GM23338 (cell line): ENCODE results near the gene CACNA1C. TPM values are rescaled to one million over a fixed set of nuclear protein-coding genes. Genes with fewer than 3 reads are reported as not detected.

Experiments used
- ATAC-seq: fragments of 200-7000 bp; cut with Tn5 transposase; 3 replicates; pipeline ENCODE4 v1.9.1; 2020
- DNase-seq: peaks from one replicate; pipeline ENCODE4 v3.0.0-alpha.2; 2015; ENCODE audit warnings: low spot score
- H2AFZ ChIP-seq: fragments of 200-600 bp; sonication (generic); 2 replicates; pipeline ENCODE4 v1.8.0; 2016; ENCODE audit warnings: antibody characterized with exemption, mild to moderate bottlenecking, moderate library complexity
- H3F3A ChIP-seq: fragments of 200-600 bp; sonication (generic); replicated peaks from 2 replicates; pipeline ENCODE4 v1.8.0; 2017; ENCODE audit warnings: antibody characterized with exemption, mixed run types, low read depth
- H3K27ac ChIP-seq: fragments of 200-600 bp; sonication (generic); 2 replicates; pipeline ENCODE4 v1.6.1; 2016; ENCODE audit warnings: low read depth
- H3K27me3 ChIP-seq: fragments of 200-600 bp; sonication (generic); 2 replicates; pipeline ENCODE4 v1.8.0; 2016; ENCODE audit warnings: mild to moderate bottlenecking, mixed run types, moderate library complexity; ENCODE audit not compliant: insufficient read depth
- H3K36me3 ChIP-seq: fragments of 200-600 bp; sonication (generic); 2 replicates; pipeline ENCODE4 v1.8.0; 2016; ENCODE audit warnings: mild to moderate bottlenecking; ENCODE audit not compliant: insufficient read depth
- H3K4me1 ChIP-seq: fragments of 200-600 bp; sonication (generic); 2 replicates; pipeline ENCODE4 v1.8.0; 2016; ENCODE audit warnings: mild to moderate bottlenecking, moderate library complexity; ENCODE audit not compliant: insufficient read depth
- H3K4me2 ChIP-seq: fragments of 200-600 bp; sonication (generic); 2 replicates; pipeline ENCODE4 v1.7.1; 2017; ENCODE audit warnings: mixed run types
- H3K4me3 ChIP-seq: fragments of 200-600 bp; sonication (generic); 2 replicates; pipeline ENCODE4 v1.6.1; 2016; ENCODE audit warnings: mixed run types
- H3K79me2 ChIP-seq: fragments of 200-600 bp; sonication (generic); replicated peaks from 2 replicates; pipeline ENCODE4 v1.8.0; 2017; ENCODE audit warnings: mild to moderate bottlenecking; ENCODE audit not compliant: insufficient read depth
- H3K9me2 ChIP-seq: fragments of 200-600 bp; sonication (generic); 2 replicates; pipeline ENCODE4 v1.8.0; 2017; ENCODE audit not compliant: insufficient read depth
- H4K20me1 ChIP-seq: fragments of 200-600 bp; sonication (generic); replicated peaks from 2 replicates; pipeline ENCODE4 v1.8.0; 2017; ENCODE audit warnings: mild to moderate bottlenecking; ENCODE audit not compliant: insufficient read depth
- H3K27ac Mint-ChIP-seq: 2 replicates; pipeline ENCODE4 v1.8.0; 2020; ENCODE audit warnings: inconsistent platforms, mild to moderate bottlenecking, moderate library complexity, mixed read lengths
- H3K27me3 Mint-ChIP-seq: 3 replicates; pipeline ENCODE4 v1.8.0; 2022; ENCODE audit warnings: low read depth, mild to moderate bottlenecking, moderate library complexity, mixed read lengths, inconsistent platforms; ENCODE audit not compliant: insufficient read depth, poor library complexity
- H3K36me3 Mint-ChIP-seq: 3 replicates; pipeline ENCODE4 v1.8.0; 2021; ENCODE audit warnings: low read depth, mild to moderate bottlenecking, inconsistent platforms, moderate library complexity, mixed read lengths
- H3K4me1 Mint-ChIP-seq: 3 replicates; pipeline ENCODE4 v1.8.0; 2020; ENCODE audit warnings: mild to moderate bottlenecking, inconsistent platforms, mixed read lengths
- H3K4me3 Mint-ChIP-seq: 3 replicates; pipeline ENCODE4 v1.8.0; 2021; ENCODE audit warnings: moderate library complexity, mild to moderate bottlenecking, inconsistent platforms, mixed read lengths
- H3K9me3 Mint-ChIP-seq: 3 replicates; pipeline ENCODE4 v1.8.0; 2020; ENCODE audit warnings: moderate library complexity, mild to moderate bottlenecking, inconsistent platforms, mixed read lengths
- CREB1 ChIP-seq: fragments of 250-450 bp; sonication (Bioruptor Pico); IDR thresholded peaks from 2 replicates; pipeline ENCODE4 v1.5.0; 2020; ENCODE audit warnings: low read depth, mild to moderate bottlenecking, moderate library complexity
- CTCF ChIP-seq, 2 experiments: fragments of 200-600 bp in 1 of 2; sonication (generic) in 1 of 2; conservative IDR thresholded peaks; 2 replicates each; pipeline versions ENCODE4 v1.5.1 to v1.6.1; 2016 to 2017; ENCODE audit warnings: antibody characterized with exemption in 2 of 2, low read depth in 2 of 2, mild to moderate bottlenecking in 2 of 2, moderate library complexity in 1 of 2
- EZH2 ChIP-seq: fragments of 200-600 bp; sonication (generic); IDR thresholded peaks from one replicate; pipeline ENCODE4 v1.8.0; 2017; ENCODE audit warnings: antibody characterized with exemption, mild to moderate bottlenecking, low read depth; ENCODE audit not compliant: unreplicated experiment
- JUNB ChIP-seq: IDR thresholded peaks from one replicate; pipeline ENCODE4 v1.6.1; 2016; ENCODE audit warnings: antibody characterized with exemption; ENCODE audit not compliant: unreplicated experiment
- NANOG ChIP-seq: IDR thresholded peaks from 2 replicates; pipeline ENCODE4 v1.6.1; 2016; ENCODE audit warnings: antibody characterized with exemption, borderline replicate concordance
- REST ChIP-seq: IDR thresholded peaks from one replicate; pipeline ENCODE4 v1.6.1; 2018; ENCODE audit warnings: antibody characterized with exemption; ENCODE audit not compliant: unreplicated experiment
- STAT1 ChIP-seq: IDR thresholded peaks from one replicate; pipeline ENCODE4 v1.6.1; 2016; ENCODE audit warnings: antibody characterized with exemption; ENCODE audit not compliant: unreplicated experiment
- ZNF114 ChIP-seq: fragments of 250-450 bp; sonication (Bioruptor Pico); IDR thresholded peaks from 2 replicates; pipeline ENCODE4 v1.5.0; 2020; ENCODE audit warnings: mild to moderate bottlenecking, moderate library complexity
- ZNF462 ChIP-seq: fragments of 250-450 bp; sonication (Bioruptor Pico); IDR thresholded peaks from 2 replicates; pipeline ENCODE4 v1.5.0; 2020; ENCODE audit warnings: mild to moderate bottlenecking, moderate library complexity
- polyA plus RNA-seq: library from polyadenylated mRNA; unstranded; fragments of >200 nt; fragmentation: Nextera tagmentation; extraction: Ambion mirVana; gene quantifications from 2 replicates; pipeline ENCODE4 v1.2.1, GENCODE V29; 2016
- total RNA-seq: library from RNA; depleted of rRNA; stranded (reverse); fragments of >200 nt; shearing (Covaris generic); gene quantifications from 2 replicates; pipeline ENCODE4 v1.2.3, GENCODE V29; 2014

Gene CACNA1C
- total and polyA plus RNA-seq, 2 experiments from 2014 or later, result 0.78 to 2.1 TPM

GRCh38 chr12:2574355-2574935, 521.7 kb downstream of the CACNA1C start:
- Histone ChIP-seq H3K4me3 (no peak overlapping the region), H3K27me3 (0 out of 2 replicates have a peak, but pooled peaks cover 3% of the 10 kb centered on the region), H2AFZ (no peak overlapping the region), H3K36me3 (no peaks in the 10 kb centered on the region), H3K4me1 (no peaks in the 10 kb centered on the region), H4K20me1 (no peaks in the 10 kb centered on the region), H3K9me2 (peaks cover 21% of the 10 kb centered on the region; the same call in 1 of the 2 replicates), H3K79me2 (no peaks in the 10 kb centered on the region), H3F3A (no peaks in the 10 kb centered on the region), H3K27ac (no peak overlapping the region), H3K4me2 (no peak overlapping the region)
- Mint-ChIP-seq H3K36me3 (no peaks in the 10 kb centered on the region), H3K4me3 (no peak overlapping the region), H3K4me1 (peaks cover 3% of the 10 kb centered on the region; the same call in 2 of the 3 replicates), H3K27ac (no peak overlapping the region), H3K9me3 (no peaks in the 10 kb centered on the region; the same call in 2 of the 3 replicates), H3K27me3 (peaks cover 4% of the 10 kb centered on the region)
- ATAC-seq, result no peak
- DNase-seq, result no peak
- TF ChIP-seq ZNF114 (CRISPR knock-in tag) (no peak), ZNF462 (no peak), CREB1 (CRISPR knock-in tag) (no peak), NANOG (no peak), EZH2 (no peak), CTCF (conservative IDR thresholded peaks at IDR 0.05; ENCODE audit: low read depth in 2 of 2) (no peak), JUNB (no peak), STAT1 (no peak), REST (no peak)
